Activated naive CD4-positive, alpha-beta T cell treated with anti-CD3 and anti-CD28 coated beads, Interleukin-2, amount 50 U/mL, for 16 hours (primary cell): ENCODE measurements around the gene SLAMF6.
"Not testable (repeated sequence)": the region's sequence is repeated elsewhere in the genome, so short reads cannot be mapped to it uniquely, and the experiment has no call there.

ENCODE experiments used
- DNase-seq: peaks from one replicate; pipeline ENCODE4 v3.0.0-alpha.2; 2020

The SLAMF6 gene

GRCh38 chr1:160500321-160500990 lies 22.6 kb downstream of the SLAMF6 start:
- no peak for DNase-seq

- DNase-seq = no peak
Measured at GRCh38 chr1:160499631-160500030, 23.4 kb downstream of the SLAMF6 start.

GRCh38 chr1:160498301-160499065 lies 24.6 kb downstream of the SLAMF6 start:
- DNase-seq = not testable (repeated sequence)

GRCh38 chr1:160496334-160496733 lies 26.7 kb downstream of the SLAMF6 start:
- no peak for DNase-seq

GRCh38 chr1:160494620-160495019 lies 28.4 kb downstream of the SLAMF6 start:
- DNase-seq = no peak

- DNase-seq = no peak
Measured at GRCh38 chr1:160492617-160493016, 30.4 kb downstream of the SLAMF6 start.

GRCh38 chr1:160491981-160492380 lies 31.1 kb downstream of the SLAMF6 start:
- no peak for DNase-seq

- no peak for DNase-seq
Measured at GRCh38 chr1:160491017-160491416, 32.0 kb downstream of the SLAMF6 start.

GRCh38 chr1:160489513-160490261 lies 33.4 kb downstream of the SLAMF6 start:
- DNase-seq = no peak

- no peak for DNase-seq
Measured at GRCh38 chr1:160488347-160489058, 34.6 kb downstream of the SLAMF6 start.

GRCh38 chr1:160486453-160486852 lies 36.6 kb downstream of the SLAMF6 start:
- no peak for DNase-seq

GRCh38 chr1:160483505-160484185 lies 39.4 kb downstream of the SLAMF6 start:
- DNase-seq = no peak

GRCh38 chr1:160481979-160482596 lies 41.0 kb downstream of the SLAMF6 start:
- DNase-seq = no peak

GRCh38 chr1:160480781-160481180 lies 42.3 kb downstream of the SLAMF6 start:
- not testable (repeated sequence) for DNase-seq

GRCh38 chr1:160479091-160479490 lies 44.0 kb downstream of the SLAMF6 start:
- not testable (repeated sequence) for DNase-seq

- no peak for DNase-seq
Measured at GRCh38 chr1:160474392-160475242, 48.4 kb downstream of the SLAMF6 start.

GRCh38 chr1:160472112-160472511 lies 50.9 kb downstream of the SLAMF6 start:
- DNase-seq = no peak

GRCh38 chr1:160471253-160471652 lies 51.8 kb downstream of the SLAMF6 start:
- DNase-seq = no peak

- no peak for DNase-seq
Measured at GRCh38 chr1:160467576-160467975, 55.5 kb downstream of the SLAMF6 start.

- DNase-seq = no peak
Measured at GRCh38 chr1:160466961-160467360, 56.1 kb downstream of the SLAMF6 start.

- DNase-seq = no peak
Measured at GRCh38 chr1:160465123-160465522, 57.9 kb downstream of the SLAMF6 start.
